NOMO-1 treated with DMSO at 0.1 percent for 48 hours (cell line): ENCODE measurements around the gene LRP1B.

ENCODE experiments used
- DNase-seq: peaks from one replicate; lab custom pipeline; 2025; ENCODE audit not compliant: unreplicated experiment; lab: John Stamatoyannopoulos, UW

The LRP1B gene

DNA sequence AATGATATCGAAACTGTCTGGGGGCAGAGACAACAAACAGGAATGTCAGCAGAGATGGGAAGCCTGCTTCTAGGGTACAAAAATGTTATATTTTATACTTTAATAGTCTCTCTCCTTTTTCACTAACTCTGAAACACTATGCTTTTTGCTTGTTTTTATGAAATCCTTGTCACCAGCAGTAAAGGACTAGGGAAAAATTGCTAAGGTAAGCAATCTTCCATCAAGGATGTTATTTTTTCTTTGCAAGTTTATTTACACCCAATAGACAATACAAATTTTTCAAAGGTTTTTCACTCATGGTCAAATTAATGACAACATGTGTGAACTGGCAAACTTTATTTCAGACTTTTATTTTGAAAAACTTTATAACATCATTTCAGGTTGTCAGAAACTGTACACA, 1884.8 kb downstream of the LRP1B start:
- DNase-seq = no peak

DNA sequence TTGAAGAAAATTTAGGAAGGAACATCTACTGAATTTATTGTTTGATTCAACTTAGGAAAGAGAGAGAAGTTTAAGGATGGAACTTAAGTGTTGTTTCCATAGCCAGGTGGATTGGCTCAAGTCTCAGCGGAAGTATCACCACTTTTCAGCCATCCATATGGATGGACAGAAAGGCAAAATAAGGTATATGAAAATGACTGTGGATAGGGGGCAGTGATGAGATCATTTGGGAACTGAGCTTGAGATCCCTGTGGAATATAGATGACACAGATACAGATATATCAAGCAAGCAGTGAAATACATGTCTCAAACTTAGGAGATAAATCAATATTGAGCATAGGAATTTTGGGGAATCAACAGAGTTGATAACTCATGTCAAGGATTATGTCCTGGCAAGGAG, 1887.9 kb downstream of the LRP1B start:
- no peak for DNase-seq

DNA sequence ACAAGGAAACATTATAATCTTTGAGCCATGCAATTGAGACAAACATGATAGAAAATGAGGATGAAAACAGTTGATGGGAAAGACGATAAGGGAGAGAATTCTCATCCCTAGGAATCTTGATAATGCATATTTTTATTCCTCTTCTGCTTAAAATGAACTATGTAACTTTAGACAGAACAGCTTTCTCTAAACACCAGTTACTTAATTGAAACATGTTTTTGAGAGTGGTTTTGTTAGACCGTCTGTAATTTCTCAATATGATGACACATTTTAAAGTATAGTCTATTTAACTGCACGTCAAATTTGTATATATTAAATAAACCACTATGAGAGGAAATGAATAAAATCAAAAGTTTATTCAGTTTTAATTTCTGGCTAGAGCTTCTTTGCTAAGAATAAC, 1896.7 kb downstream of the LRP1B start:
- DNase-seq = no peak

DNA sequence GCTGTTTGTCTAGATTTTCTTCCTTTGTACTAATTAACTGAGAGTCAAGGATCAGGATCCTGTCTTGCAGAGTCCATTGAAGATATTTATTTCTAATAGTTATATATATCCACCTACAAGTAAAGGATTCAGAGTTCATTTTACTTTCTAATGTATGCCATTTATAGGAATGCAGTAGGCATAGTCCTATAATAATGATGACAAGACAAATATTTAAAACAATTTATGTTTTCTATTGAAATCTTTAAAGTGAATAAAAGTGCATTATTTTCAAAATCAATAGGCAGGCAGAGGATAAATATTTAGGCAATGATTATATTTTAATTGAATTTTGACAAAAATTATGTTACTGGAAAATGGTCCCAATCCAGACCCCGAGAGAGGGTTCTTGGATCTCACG, 1919.9 kb downstream of the LRP1B start:
- DNase-seq = no peak

DNA sequence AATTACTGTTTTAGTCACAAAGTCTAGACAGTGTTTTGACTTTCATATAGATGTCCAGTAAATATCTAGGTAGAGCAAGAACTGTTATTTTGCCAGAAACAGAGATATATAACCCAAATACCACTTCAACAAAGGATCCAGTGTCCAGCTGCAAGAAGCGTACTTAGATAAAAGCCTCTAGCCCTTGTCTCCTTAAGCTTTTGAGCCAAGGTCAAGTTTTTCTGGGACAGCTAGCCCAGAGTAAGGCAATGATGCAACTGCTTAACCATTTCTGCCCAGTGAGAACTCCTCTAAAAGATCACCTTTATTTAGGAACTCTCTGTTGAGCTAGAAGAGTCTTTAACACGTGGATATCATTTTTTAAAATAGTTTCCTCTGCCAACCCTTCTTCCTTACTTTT, 1925.7 kb downstream of the LRP1B start:
- DNase-seq = no peak

DNA sequence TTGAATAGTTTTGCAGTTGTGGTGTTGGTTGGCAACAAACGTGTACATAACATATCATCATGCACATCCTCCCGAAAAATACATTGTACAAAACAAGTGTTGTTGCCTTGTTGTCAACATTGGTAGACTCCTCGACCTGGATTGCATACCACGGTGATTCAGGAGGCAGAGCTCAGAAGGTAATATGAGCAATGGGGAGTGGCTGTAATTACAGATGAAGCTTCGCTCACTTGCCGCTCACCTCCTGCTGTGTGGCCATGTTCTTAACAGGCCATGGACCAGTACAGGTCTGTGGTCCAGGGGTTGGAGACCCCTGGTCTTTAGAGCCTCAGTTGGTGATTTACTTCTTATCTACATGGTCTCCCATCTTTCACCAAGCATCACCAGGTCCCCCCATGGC, 1927.5 kb downstream of the LRP1B start:
- DNase-seq = no peak

DNA sequence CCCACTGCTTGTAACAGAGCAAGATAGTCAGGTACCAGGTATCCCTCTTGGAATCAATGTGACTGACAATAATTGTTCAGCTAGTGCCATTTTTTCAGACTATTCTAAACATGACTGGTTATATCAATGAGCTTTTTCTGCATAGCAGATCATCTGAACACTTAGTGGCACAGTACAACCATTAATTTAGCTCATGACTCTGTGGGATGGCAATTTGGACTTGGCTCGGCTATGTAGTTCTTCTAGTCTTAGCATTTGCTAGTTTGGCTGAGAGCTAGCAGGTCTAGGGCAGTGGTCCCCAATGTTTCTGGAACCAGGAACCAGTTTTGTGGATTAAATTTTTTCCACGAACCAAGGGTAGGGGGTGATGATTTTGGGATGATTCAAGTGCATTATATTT, 1929.2 kb downstream of the LRP1B start:
- no peak for DNase-seq

DNA sequence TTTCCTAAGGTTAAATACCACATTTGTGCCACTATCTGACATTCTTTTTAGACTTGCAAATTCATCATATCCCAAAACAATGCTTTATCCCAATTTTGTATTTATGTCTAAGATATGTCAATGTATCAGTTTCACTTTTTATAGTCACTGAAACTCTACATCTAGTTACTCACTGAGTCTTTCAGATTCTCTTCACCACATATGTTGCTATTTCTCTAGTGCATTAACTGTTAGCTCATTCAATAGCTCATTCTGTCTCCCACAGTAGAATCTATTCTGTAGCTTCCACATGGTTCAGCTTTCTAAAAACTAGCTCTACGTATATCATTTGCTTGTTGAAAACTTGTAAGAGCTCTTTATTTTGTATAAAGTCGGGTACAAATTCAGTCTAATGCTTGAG, 1930.1 kb downstream of the LRP1B start:
- DNase-seq = no peak

DNA sequence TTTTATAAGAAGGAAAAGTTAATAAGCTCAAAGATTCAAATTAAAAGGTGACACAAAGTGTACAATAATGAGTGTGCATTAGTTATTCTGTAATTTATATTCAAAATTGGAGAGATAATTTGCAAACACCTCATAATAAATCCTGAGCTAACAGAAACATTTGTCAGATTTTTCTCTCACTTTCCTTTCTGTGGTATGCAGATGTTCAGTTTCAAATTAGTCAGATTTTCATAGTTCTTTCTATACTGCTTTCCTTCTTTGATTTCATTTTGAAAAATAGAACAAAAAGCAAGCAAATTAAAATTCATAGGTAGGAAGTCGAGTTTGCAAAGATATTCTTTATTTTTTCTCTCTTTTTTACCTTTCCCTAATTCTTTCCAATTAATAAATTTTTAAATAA, 1930.5 kb downstream of the LRP1B start:
- DNase-seq = no peak

DNA sequence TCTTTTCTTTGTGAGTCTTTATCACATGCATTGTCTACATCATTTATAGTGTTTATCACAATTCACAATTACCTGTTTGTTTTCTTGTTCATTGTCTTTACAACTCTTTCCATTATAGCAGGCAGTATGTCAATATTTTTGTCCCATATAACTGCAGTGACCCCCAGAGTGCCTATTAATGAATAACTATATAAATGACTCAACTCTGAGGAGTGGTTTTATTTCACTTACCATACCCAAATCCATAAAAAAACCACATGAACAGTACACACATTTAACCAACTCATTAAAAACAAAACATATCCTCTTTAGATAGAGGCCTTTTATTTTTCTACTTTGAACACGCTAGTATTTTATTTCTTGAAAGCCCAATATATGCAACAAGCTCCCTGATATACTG, 1931.5 kb downstream of the LRP1B start:
- no peak for DNase-seq

DNA sequence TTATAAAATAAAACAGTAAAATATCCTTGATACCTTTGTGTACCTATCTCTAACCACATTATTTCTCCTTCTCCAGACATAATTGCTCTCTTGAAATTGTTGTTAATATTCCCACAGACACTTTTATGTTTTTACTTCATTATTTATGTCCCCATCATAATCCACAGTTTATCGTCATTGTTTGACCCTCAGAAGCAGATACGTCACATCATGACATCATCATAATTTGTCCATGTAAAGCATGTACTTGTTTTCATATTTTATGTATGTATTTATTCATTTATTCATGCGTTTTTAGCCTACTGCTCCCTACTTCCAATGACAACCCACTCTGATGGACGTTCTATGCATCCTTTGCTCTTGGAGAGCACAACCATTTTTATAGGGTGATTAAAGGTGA, 1943.7 kb downstream of the LRP1B start:
- no peak for DNase-seq

DNA sequence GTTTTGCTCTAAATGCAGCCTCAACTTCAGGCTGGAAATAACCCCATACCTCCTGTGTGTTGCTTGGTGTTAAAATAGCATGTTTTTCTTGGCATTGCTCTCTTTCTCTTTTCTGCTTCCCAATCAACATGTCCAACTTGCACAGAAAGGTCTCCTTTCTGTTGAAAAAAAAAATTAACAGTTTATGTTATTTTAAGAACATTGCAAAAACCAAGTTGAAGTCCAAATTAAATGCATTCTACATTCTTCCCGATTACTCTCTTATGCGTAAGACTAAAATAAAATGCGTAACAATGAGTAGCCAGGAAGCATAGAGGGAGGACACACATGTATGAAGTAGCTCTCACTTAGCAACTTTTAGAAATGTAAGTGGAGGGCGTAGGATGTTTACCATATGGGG, 1944.5 kb downstream of the LRP1B start:
- no peak for DNase-seq

DNA sequence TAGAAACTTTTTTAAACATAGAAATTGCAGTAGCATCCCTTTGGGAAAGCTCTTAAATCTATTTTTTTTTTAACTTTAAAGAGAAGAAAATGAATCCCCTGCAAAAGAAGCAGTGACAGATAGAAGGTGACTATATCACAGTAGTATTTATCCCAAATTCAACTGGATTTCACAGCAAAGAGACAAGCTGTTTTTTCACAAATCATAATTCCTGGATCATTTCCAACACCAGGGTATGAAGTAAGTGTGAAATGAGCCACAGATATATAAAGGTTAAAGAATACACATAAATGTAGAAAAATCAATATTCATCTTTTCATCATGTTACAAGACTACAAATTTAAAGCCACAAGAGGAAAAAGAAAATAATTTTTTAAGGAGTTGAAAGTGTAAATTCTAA, 1945.7 kb downstream of the LRP1B start:
- DNase-seq = no peak

DNA sequence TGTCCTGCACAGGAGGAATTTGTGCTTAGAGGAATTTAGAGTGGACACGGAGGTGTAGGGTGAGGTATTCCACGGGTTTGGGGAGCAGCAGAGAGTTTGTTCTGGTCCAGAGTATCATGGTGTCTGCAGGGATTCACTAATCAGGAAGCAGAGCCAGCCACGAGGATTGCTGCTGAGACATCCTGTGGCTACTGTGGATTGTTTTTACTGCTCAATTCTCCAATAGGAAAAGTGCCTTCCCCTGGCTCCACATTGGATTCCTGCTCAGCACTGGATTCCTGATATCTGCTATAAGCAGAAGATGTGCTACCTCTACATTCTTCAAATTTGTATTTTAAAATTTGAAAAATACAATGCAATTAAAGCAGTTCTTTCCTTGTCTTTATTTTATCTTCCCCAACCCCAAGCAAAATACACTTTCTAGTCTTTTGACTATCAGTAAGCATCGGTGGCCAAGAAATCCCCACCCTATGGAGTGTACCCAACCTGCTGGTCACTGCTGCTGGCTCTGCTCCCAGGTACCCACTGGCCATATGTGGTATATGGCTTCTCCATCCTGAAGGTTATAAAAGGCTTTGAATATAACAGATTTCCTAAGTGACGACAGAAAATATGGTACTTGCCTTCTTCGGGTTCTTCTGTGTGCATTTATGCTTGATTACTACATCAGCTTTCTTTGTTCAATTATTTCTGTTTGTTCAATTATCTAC, 1947.6 kb downstream of the LRP1B start:
- DNase-seq = no peak
